Measurements from ENCODE around the gene HECTD4. TPM values are rescaled to one million over a fixed set of nuclear protein-coding genes. Genes with fewer than 3 reads are reported as not detected.

HECTD4 gene
- total RNA-seq, 1 experiment from 2014 or later: 51.3 TPM

DNA sequence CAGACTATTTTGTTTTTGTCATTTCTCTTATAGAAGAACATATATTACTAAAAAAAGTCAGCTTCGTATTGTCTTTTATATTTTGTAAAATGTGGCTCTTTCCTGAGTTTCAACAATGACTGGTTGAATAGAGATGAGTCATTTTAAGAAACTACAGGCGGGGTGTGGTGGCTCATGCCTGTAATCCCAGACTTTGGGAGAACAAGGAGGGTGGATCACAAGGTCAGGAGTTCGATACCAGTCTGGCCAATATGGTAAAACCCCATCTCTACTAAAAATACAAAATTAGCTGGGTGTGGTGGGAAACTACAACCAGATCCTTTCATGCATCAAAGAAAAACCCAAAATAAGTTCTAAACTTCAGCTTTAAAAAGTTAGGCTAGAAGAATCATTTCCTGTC, 28.8 kb downstream of the HECTD4 start:
- intact Hi-C loops (cut with micrococcal nuclease; ENCODE audit: unreplicated experiment): no loop called here
- no peak overlapping the region for H3K4me3 ChIP-seq (ENCODE audit: low read depth in 2 of 2, low read length in 2 of 2)
- ChIA-PET CTCF (no interaction called here), POLR2A (no interaction called here)
- no peaks in the 10 kb centered on the region for H3K4me1 ChIP-seq (ENCODE audit: control insufficient read depth, insufficient read depth, low read length)
- H3K36me3 ChIP-seq (ENCODE audit: control insufficient read depth, insufficient read depth, low read length): no peaks in the 10 kb centered on the region
- H3K27me3 ChIP-seq (ENCODE audit: control insufficient read depth, insufficient read depth, low read length): no peaks in the 10 kb centered on the region
- DNase-seq (ENCODE audit: low read depth, low spot score) (no peak), ATAC-seq (no peak)
- no peak for TF ChIP-seq TCF7L2 (IDR thresholded peaks at IDR 0.05; ENCODE audit: low read depth, low read length)
- TF ChIP-seq, protein P1, sequence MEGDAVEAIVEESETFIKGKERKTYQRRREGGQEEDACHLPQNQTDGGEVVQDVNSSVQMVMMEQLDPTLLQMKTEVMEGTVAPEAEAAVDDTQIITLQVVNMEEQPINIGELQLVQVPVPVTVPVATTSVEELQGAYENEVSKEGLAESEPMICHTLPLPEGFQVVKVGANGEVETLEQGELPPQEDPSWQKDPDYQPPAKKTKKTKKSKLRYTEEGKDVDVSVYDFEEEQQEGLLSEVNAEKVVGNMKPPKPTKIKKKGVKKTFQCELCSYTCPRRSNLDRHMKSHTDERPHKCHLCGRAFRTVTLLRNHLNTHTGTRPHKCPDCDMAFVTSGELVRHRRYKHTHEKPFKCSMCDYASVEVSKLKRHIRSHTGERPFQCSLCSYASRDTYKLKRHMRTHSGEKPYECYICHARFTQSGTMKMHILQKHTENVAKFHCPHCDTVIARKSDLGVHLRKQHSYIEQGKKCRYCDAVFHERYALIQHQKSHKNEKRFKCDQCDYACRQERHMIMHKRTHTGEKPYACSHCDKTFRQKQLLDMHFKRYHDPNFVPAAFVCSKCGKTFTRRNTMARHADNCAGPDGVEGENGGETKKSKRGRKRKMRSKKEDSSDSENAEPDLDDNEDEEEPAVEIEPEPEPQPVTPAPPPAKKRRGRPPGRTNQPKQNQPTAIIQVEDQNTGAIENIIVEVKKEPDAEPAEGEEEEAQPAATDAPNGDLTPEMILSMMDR (IDR thresholded peaks at IDR 0.05): no peak
- TF ChIP-seq SIN3A (IDR thresholded peaks at IDR 0.05; ENCODE audit: borderline replicate concordance, insufficient read depth, low read depth, low read length): no peak
- TF ChIP-seq, protein P2, sequence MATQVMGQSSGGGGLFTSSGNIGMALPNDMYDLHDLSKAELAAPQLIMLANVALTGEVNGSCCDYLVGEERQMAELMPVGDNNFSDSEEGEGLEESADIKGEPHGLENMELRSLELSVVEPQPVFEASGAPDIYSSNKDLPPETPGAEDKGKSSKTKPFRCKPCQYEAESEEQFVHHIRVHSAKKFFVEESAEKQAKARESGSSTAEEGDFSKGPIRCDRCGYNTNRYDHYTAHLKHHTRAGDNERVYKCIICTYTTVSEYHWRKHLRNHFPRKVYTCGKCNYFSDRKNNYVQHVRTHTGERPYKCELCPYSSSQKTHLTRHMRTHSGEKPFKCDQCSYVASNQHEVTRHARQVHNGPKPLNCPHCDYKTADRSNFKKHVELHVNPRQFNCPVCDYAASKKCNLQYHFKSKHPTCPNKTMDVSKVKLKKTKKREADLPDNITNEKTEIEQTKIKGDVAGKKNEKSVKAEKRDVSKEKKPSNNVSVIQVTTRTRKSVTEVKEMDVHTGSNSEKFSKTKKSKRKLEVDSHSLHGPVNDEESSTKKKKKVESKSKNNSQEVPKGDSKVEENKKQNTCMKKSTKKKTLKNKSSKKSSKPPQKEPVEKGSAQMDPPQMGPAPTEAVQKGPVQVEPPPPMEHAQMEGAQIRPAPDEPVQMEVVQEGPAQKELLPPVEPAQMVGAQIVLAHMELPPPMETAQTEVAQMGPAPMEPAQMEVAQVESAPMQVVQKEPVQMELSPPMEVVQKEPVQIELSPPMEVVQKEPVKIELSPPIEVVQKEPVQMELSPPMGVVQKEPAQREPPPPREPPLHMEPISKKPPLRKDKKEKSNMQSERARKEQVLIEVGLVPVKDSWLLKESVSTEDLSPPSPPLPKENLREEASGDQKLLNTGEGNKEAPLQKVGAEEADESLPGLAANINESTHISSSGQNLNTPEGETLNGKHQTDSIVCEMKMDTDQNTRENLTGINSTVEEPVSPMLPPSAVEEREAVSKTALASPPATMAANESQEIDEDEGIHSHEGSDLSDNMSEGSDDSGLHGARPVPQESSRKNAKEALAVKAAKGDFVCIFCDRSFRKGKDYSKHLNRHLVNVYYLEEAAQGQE (IDR thresholded peaks at IDR 0.05; ENCODE audit: insufficient read depth in 1 of 2, low read depth in 2 of 2, low read length in 1 of 2): no peak
- H3K9me3 ChIP-seq (ENCODE audit: control insufficient read depth, insufficient read depth, low read depth, low read length): no peaks in the 10 kb centered on the region
- BruUV-seq (replicated peaks): no TSS peak
- in situ Hi-C loops (cut with HindIII; ENCODE audit: low pct_unique_long_range_greater_than_20kb, low sequenced_read_pairs): no loop called here
- H3K27ac ChIP-seq (ENCODE audit: low read length): no peak overlapping the region

DNA sequence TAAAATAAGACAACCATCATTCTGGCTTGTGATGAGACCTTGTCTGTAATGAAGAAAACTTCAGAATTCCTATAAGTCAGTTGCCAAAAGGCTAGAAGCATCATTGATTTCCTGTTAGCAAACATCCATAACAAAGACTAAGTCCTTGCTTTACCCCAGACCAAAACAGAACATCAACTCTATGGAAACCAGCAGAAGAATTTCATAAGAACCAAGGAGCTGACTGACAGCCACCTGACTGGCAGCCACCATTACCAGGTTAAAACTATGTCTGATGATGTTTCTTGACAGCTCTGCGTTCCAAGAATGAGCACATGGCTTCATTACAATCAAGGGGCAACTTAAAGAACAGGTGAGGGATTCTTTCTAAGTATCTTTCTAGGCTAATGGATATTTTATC, 29.3 kb downstream of the HECTD4 start:
- DNase-seq (ENCODE audit: low read depth, low spot score) (no peak), ATAC-seq (no peak)
- no TSS peak for BruUV-seq (replicated peaks)
- ChIA-PET POLR2A (no interaction called here), CTCF (no interaction called here)
- no peak for TF ChIP-seq TCF7L2 (IDR thresholded peaks at IDR 0.05; ENCODE audit: low read depth, low read length)
- intact Hi-C loops (cut with micrococcal nuclease; ENCODE audit: unreplicated experiment) (no loop called here), in situ Hi-C loops (cut with HindIII; ENCODE audit: low pct_unique_long_range_greater_than_20kb, low sequenced_read_pairs) (no loop called here)
- H3K27ac ChIP-seq (ENCODE audit: low read length): no peak overlapping the region
- no peaks in the 10 kb centered on the region for H3K4me1 ChIP-seq (ENCODE audit: control insufficient read depth, insufficient read depth, low read length)
- no peaks in the 10 kb centered on the region for H3K27me3 ChIP-seq (ENCODE audit: control insufficient read depth, insufficient read depth, low read length)
- no peak overlapping the region for H3K4me3 ChIP-seq (ENCODE audit: low read depth in 2 of 2, low read length in 2 of 2)
- H3K36me3 ChIP-seq (ENCODE audit: control insufficient read depth, insufficient read depth, low read length): no peaks in the 10 kb centered on the region
- no peaks in the 10 kb centered on the region for H3K9me3 ChIP-seq (ENCODE audit: control insufficient read depth, insufficient read depth, low read depth, low read length)

DNA sequence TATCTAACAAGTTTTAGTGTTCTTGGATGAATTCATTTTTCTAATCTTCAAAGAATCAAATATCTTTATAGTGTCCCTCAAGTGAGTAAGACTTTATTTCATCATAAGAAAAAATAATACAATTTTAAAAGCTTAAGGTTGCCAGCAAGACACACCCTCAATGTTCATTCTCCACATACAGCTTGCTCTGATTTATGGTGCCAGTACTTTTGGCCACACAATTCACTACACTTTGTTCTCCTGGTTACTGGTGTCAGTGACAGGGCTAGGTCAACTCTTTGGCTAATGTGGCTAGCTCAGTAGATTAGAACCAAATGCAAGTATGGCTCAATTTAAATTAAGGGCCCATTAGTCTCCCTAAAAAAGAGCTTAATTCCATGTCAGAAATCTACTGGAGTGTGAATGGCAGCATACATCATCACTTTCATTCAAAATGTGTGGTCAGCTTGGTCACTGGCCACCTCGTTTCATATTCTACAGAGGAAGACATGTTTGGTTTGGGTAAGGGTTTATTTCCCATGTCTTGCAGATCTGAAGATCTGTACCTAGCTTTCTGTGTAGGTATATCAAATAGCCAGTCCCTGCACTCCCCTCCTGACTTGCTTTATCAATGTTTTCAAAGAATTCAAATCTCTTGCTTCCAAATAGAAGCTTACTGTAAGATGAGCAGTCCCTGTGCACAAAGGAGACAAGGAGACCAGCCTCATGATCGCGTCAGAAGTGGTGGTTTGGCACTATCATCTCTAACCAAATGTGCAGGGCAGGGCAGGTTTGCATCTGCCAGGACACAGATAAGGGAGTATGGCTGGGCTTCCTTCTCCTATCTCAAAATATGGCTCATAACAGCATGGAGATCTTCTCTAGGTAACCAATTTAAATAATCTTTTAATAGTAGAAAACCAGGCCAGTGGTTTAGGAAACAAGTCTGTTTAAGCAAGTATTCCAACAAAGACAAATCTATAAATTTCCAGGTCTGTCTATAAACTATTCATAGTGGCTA, 31.3 kb downstream of the HECTD4 start:
- CTCF ChIA-PET: no interaction called here
- no peak for TF ChIP-seq POLR2AphosphoS5 (IDR thresholded peaks at IDR 0.05; ENCODE audit: low read depth, low read length)
- TF ChIP-seq, protein P1 (IDR thresholded peaks at IDR 0.05): no peak
- TF ChIP-seq, protein P2 (IDR thresholded peaks at IDR 0.05; ENCODE audit: insufficient read depth in 1 of 2, low read depth in 2 of 2, low read length in 1 of 2): no peak
- TF ChIP-seq SIN3A (IDR thresholded peaks at IDR 0.05; ENCODE audit: borderline replicate concordance, insufficient read depth, low read depth, low read length): no peak
- no peak for TF ChIP-seq TCF7L2 (IDR thresholded peaks at IDR 0.05; ENCODE audit: low read depth, low read length)
- Histone ChIP-seq H3K9me3 (ENCODE audit: control insufficient read depth, insufficient read depth, low read depth, low read length) (no peaks in the 10 kb centered on the region), H3K36me3 (ENCODE audit: control insufficient read depth, insufficient read depth, low read length) (no peaks in the 10 kb centered on the region), H3K27ac (ENCODE audit: low read length) (no peak overlapping the region), H3K27me3 (ENCODE audit: control insufficient read depth, insufficient read depth, low read length) (no peaks in the 10 kb centered on the region), H3K4me1 (ENCODE audit: control insufficient read depth, insufficient read depth, low read length) (no peaks in the 10 kb centered on the region), H3K4me3 (ENCODE audit: low read depth in 2 of 2, low read length in 2 of 2) (no peak overlapping the region)
- BruUV-seq (replicated peaks): no TSS peak
- intact Hi-C loops (cut with micrococcal nuclease; ENCODE audit: unreplicated experiment) (no loop called here), in situ Hi-C loops (cut with HindIII; ENCODE audit: low pct_unique_long_range_greater_than_20kb, low sequenced_read_pairs) (no loop called here)
- DNase-seq (ENCODE audit: low read depth, low spot score) (no peak), ATAC-seq (no peak)
- POLR2A ChIA-PET: no interaction called here

Data from Panc1 (cell line).